HCT116 (cell line): ENCODE results near the gene IRF9.

ENCODE experiments used
- CEBPB ChIP-seq: IDR thresholded peaks from 2 replicates; pipeline ENCODE4 v1.6.1; 2012; ENCODE audit warnings: low read depth
- CTCF ChIP-seq, 3 experiments: fragments of 200-600 bp in 1 of 3; sonication (generic) in 1 of 3; IDR thresholded peaks in 2 of 3; conservative IDR thresholded peaks in 1 of 3; 2 replicates each; pipeline ENCODE4 v1.5.1; 2012 to 2017; ENCODE audit warnings: low read depth in 2 of 3, low read length in 2 of 3, antibody characterized with exemption in 1 of 3, borderline replicate concordance in 1 of 3, control low read depth in 1 of 3, mild to moderate bottlenecking in 1 of 3, mixed read lengths in 1 of 3, mixed run types in 1 of 3, moderate library complexity in 1 of 3; ENCODE audit not compliant: insufficient read depth in 1 of 3
- FOSL1 ChIP-seq: IDR thresholded peaks from 2 replicates; pipeline ENCODE4 v1.6.1; 2012; ENCODE audit warnings: low read depth
- JUND ChIP-seq: IDR thresholded peaks from 2 replicates; pipeline ENCODE4 v1.6.1; 2012
- MAX ChIP-seq: IDR thresholded peaks from 2 replicates; pipeline ENCODE4 v1.6.1; 2012
- REST ChIP-seq: IDR thresholded peaks from 2 replicates; pipeline ENCODE4 v1.6.1; 2012; ENCODE audit warnings: low read depth
- SRF ChIP-seq: IDR thresholded peaks from 2 replicates; pipeline ENCODE4 v1.6.1; 2012; ENCODE audit warnings: low read depth
- ZFX ChIP-seq: fragments of 450-650 bp; IDR thresholded peaks from 2 replicates; pipeline ENCODE4 v1.6.1; 2017

GRCh38 chr14:24150993-24151392, 10.1 kb upstream of the IRF9 start:
- TF ChIP-seq MAX (no peak), SRF (no peak), CEBPB (no peak), JUND (no peak), CTCF (IDR thresholded peaks at IDR 0.05 in 2 of 3, conservative IDR thresholded peaks at IDR 0.05 in 1 of 3; ENCODE audit: borderline replicate concordance in 1 of 3, insufficient read depth in 1 of 3, low read depth in 2 of 3, low read length in 2 of 3) (no peak), REST (no peak), FOSL1 (no peak), ZFX (no peak)
